Uterus (tissue), 2 donors: ENCODE measurements around the gene CERS6.

Experiments
- CTCF ChIP-seq, 4 experiments: fragments of 200-600 bp in 2 of 4; fragments of 450-650 bp in 2 of 4; sonication (generic) in 2 of 4; IDR thresholded peaks; one replicate each; pipeline ENCODE4 v1.5.1; 2016 to 2019; ENCODE audit warnings: antibody characterized with exemption in 4 of 4, mild to moderate bottlenecking in 2 of 4, moderate library complexity in 1 of 4
- POLR2A ChIP-seq, 2 donors: fragments of 450-650 bp; IDR thresholded peaks; one replicate each; pipeline ENCODE4 v1.6.1; 2016; ENCODE audit warnings: antibody characterized with exemption in 2 of 2, mild to moderate bottlenecking in 1 of 2, moderate library complexity in 1 of 2

GRCh38 chr2:168514692-168515091 is 58.6 kb downstream of the CERS6 start:
- no peak for TF ChIP-seq CTCF (IDR thresholded peaks at IDR 0.05)
- no peak for TF ChIP-seq POLR2A (IDR thresholded peaks at IDR 0.05)
